Gastroesophageal sphincter (tissue), 4 donors: Measurements from ENCODE around the gene GNAI2. TPM values are rescaled to one million over a fixed set of nuclear protein-coding genes. Genes with fewer than 3 reads are reported as not detected.

Experiments
- ATAC-seq: fragments of 150-250 bp; one replicate; pipeline ENCODE4 v1.9.1; 2016; ENCODE audit warnings: mild to moderate bottlenecking, moderate library complexity
- H3K27ac ChIP-seq, 4 donors: fragments of 200-600 bp; sonication (generic) in 3 of 4; 1 replicate in 3 of 4; 2 replicates in 1 of 4; pipeline ENCODE4 v1.5.1; 2016 to 2019
- H3K27me3 ChIP-seq: fragments of 200-600 bp; sonication (generic); one replicate; pipeline ENCODE4 v1.5.1; 2019
- H3K36me3 ChIP-seq, 2 donors: fragments of 200-600 bp; sonication (generic); one replicate each; pipeline ENCODE4 v1.5.1; 2019; ENCODE audit warnings: control low read depth in 1 of 2
- H3K4me1 ChIP-seq, 3 donors: fragments of 200-600 bp; sonication (generic); 1 replicate in 2 of 3; 2 replicates in 1 of 3; pipeline ENCODE4 v1.5.1; 2016 to 2019; ENCODE audit warnings: control low read depth in 2 of 3
- H3K4me3 ChIP-seq, 2 donors: fragments of 200-600 bp; sonication (generic); one replicate each; pipeline ENCODE4 v1.5.1; 2019; ENCODE audit warnings: mild to moderate bottlenecking in 1 of 2, moderate library complexity in 1 of 2
- H3K9me3 ChIP-seq, 3 donors: fragments of 200-600 bp; sonication (generic); one replicate each; pipeline ENCODE4 v1.5.1; 2017 to 2019; ENCODE audit warnings: control low read depth in 2 of 3
- EP300 ChIP-seq: sonication (generic); formaldehyde crosslinking; IDR thresholded peaks from one replicate; pipeline ENCODE4 v1.6.1; 2017; ENCODE audit warnings: antibody characterized with exemption, mild to moderate bottlenecking
- POLR2A ChIP-seq, 2 donors: fragments of 450-650 bp; IDR thresholded peaks; one replicate each; pipeline ENCODE4 v1.6.1; 2017; ENCODE audit warnings: antibody characterized with exemption in 2 of 2, mild to moderate bottlenecking in 2 of 2, moderate library complexity in 1 of 2
- POLR2AphosphoS5 ChIP-seq: sonication (generic); formaldehyde crosslinking; IDR thresholded peaks from one replicate; pipeline ENCODE4 v1.6.1; 2017; ENCODE audit warnings: antibody characterized with exemption
- WGBS, 2 donors: methylation state at CpG; one replicate each; pipeline ENCODE4 v1.1.5; 2018; ENCODE audit warnings: low coverage in 1 of 2; 5-methylcytosine and 5-hydroxymethylcytosine counted together
- total RNA-seq, 4 donors: library from RNA; depleted of rRNA; stranded (reverse); fragments of >200 nt; gene quantifications; one replicate each; pipeline ENCODE4 v1.1.0, GENCODE V29; 2016
- TF ChIP-seq, protein P1 (sequence below), 4 experiments: fragments of 200-600 bp in 2 of 4; fragments of 450-650 bp in 2 of 4; sonication (generic) in 1 of 4; IDR thresholded peaks; one replicate each; pipeline ENCODE4 v1.5.1; 2017 to 2019; ENCODE audit warnings: antibody characterized with exemption in 4 of 4, mild to moderate bottlenecking in 2 of 4, moderate library complexity in 2 of 4

Gene GNAI2
- total RNA-seq, 4 donors from 2014 or later = 172 to 262 (median 222) TPM

DNA sequence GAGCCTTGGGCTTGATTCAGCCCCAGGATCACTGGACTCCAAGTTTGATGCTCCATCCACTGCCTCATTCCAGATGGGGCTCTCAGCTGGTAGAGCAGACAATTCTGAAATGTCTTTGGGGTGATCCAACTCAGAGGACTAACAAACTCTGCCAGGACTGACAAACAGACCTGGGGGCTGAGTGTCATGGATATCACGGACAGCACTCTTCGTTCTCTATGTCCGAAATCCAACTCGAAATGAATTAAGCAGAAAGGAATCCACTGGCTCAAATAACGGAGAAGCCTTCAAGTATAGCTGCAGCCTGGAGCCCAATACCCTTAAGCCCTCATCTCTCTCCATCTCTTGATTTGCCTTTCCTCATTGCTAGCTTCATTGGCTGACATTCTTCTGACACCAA lies 16.7 kb upstream of the GNAI2 start:
- Histone ChIP-seq H3K27ac (no peak overlapping the region), H3K27me3 (peaks cover 34% of the 10 kb centered on the region), H3K36me3 (no peaks in the 10 kb centered on the region), H3K4me1 (no peaks in the 10 kb centered on the region), H3K9me3 (no peaks in the 10 kb centered on the region), H3K4me3 (no peak overlapping the region)
- ATAC-seq = no peak
- TF ChIP-seq POLR2A (IDR thresholded peaks at IDR 0.05) (no peak), POLR2AphosphoS5 (no peak), EP300 (no peak)
- 69 to 83% methylated on average over 1 to 5 of the region's 5 CpGs for WGBS, 2 donors

GRCh38 chr3:50220109-50220508 lies 15.9 kb upstream of the GNAI2 start:
- H3K27ac ChIP-seq = no peak overlapping the region
- no peak for ATAC-seq
- H3K9me3 ChIP-seq = no peaks in the 10 kb centered on the region
- WGBS, 2 donors = 80% methylated on average over 1 of the region's 6 CpGs; no CpG with 5 or more reads in 1 of the 2 donors
- TF ChIP-seq, protein P1, sequence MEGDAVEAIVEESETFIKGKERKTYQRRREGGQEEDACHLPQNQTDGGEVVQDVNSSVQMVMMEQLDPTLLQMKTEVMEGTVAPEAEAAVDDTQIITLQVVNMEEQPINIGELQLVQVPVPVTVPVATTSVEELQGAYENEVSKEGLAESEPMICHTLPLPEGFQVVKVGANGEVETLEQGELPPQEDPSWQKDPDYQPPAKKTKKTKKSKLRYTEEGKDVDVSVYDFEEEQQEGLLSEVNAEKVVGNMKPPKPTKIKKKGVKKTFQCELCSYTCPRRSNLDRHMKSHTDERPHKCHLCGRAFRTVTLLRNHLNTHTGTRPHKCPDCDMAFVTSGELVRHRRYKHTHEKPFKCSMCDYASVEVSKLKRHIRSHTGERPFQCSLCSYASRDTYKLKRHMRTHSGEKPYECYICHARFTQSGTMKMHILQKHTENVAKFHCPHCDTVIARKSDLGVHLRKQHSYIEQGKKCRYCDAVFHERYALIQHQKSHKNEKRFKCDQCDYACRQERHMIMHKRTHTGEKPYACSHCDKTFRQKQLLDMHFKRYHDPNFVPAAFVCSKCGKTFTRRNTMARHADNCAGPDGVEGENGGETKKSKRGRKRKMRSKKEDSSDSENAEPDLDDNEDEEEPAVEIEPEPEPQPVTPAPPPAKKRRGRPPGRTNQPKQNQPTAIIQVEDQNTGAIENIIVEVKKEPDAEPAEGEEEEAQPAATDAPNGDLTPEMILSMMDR (IDR thresholded peaks at IDR 0.05) = no peak
- TF ChIP-seq POLR2AphosphoS5 (no peak), POLR2A (IDR thresholded peaks at IDR 0.05) (no peak), EP300 (no peak)
- H3K4me1 ChIP-seq = no peaks in the 10 kb centered on the region
- peaks cover 40% of the 10 kb centered on the region for H3K27me3 ChIP-seq
- no peaks in the 10 kb centered on the region for H3K36me3 ChIP-seq
- no peak overlapping the region for H3K4me3 ChIP-seq

DNA sequence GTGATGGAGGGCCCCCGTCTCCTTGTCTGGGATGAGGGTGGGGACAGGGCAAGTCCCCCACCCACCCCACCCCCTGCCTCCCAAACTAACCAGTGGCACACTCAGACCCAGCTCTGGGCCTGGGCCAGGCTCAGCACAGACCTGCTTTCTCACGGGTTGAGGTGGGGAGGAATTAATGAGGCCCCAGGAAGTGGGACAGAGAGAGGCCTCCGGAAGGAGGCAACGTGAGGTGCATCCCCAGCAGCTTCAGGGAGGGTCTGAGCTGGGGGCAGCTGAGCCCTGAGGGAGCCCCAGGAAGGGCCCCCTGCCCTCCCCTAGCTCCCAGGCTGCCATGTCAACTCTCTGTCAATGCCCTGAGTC lies 15.0 kb upstream of the GNAI2 start:
- no peak for TF ChIP-seq EP300
- no peak for TF ChIP-seq POLR2A (IDR thresholded peaks at IDR 0.05)
- TF ChIP-seq, protein P1 (IDR thresholded peaks at IDR 0.05) = no peak
- no peak for TF ChIP-seq POLR2AphosphoS5
- no CpG with 5 or more reads among the region's 4 CpGs for WGBS, 2 donors

DNA sequence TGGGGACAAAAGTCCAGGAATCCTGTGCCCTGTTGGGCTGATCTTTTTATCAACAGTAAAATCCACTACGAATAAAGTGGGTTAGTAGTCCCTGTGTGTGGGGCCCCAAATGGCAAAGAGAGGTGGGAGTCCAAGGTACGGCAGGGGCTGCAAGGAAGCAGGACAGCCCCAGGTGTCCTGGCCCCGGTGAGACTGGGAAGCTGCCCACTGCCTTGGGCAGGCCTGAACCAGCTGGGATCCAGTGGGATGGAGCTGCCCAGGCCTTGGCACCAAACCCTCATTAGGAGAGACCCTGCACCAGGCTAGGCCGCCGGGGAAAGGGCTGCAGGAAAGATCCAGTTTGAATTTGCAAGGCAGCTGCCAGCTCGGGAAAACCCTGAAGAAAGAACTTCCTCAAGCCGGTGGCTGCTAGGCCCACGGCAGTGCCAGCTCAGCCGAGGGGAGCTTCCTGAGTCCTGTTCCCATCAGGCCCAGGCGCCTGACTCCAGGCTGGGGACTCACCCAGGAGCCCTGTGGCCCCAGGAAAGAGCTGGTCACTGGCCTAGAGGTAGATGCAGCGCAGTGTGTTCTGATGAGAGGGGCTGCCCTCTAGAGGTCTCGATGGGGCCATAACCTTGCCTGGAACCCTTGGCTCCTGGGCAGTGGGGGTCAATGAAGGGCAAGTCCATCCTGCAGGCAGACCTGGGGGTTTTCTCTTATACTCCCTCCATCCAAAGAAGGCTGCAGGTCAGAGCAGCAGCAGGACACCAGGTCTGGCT lies 14.4 kb upstream of the GNAI2 start:
- Histone ChIP-seq H3K36me3 (no peaks in the 10 kb centered on the region), H3K4me3 (no peak overlapping the region), H3K4me1 (peaks cover 0 to 10% (median 4%) of the 10 kb centered on the region in 3 donors), H3K27me3 (peaks cover 40% of the 10 kb centered on the region), H3K27ac (no peak overlapping the region), H3K9me3 (no peaks in the 10 kb centered on the region)
- WGBS, 2 donors = no CpG with 5 or more reads among the region's 12 CpGs
- no peak for ATAC-seq
- TF ChIP-seq POLR2AphosphoS5 = no peak
- TF ChIP-seq EP300 = no peak
- no peak for TF ChIP-seq POLR2A (IDR thresholded peaks at IDR 0.05)
- TF ChIP-seq, protein P1 (IDR thresholded peaks at IDR 0.05) = no peak

More for the DNA sequence above, 15.0 kb upstream of the GNAI2 start:
- no peak for ATAC-seq
- peaks cover 40% of the 10 kb centered on the region for H3K27me3 ChIP-seq
- peaks cover 0 to 4% (median 0%) of the 10 kb centered on the region in 3 donors for H3K4me1 ChIP-seq
- H3K36me3 ChIP-seq = no peaks in the 10 kb centered on the region
- no peaks in the 10 kb centered on the region for H3K9me3 ChIP-seq
- H3K4me3 ChIP-seq = no peak overlapping the region
- H3K27ac ChIP-seq = no peak overlapping the region

DNA sequence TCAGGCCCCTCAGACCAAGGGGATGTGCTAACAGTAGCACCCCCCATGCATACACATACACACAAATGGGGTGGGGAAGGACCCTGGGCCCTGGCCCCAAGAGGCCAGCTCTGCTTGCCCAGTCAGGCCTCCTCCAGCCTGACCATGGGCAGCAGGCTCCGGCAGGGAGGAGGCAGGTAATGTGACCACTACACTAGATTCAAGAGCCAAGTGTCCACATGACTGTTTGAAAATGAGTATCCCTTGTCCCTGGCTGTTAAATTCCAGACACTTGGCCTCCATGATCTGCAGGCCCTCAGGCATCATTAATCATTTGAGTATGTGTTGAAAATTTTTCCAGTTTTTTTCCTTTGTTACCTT lies 13.9 kb upstream of the GNAI2 start:
- no peak for ATAC-seq
- no peaks in the 10 kb centered on the region for H3K36me3 ChIP-seq
- H3K4me1 ChIP-seq = peaks cover 0 to 15% (median 4%) of the 10 kb centered on the region in 3 donors
- TF ChIP-seq, protein P1 (IDR thresholded peaks at IDR 0.05) = no peak
- no peak for TF ChIP-seq POLR2A (IDR thresholded peaks at IDR 0.05)
- no peak for TF ChIP-seq EP300
- TF ChIP-seq POLR2AphosphoS5 = no peak
- H3K27ac ChIP-seq = no peak overlapping the region
- H3K9me3 ChIP-seq = no peaks in the 10 kb centered on the region
- no peak overlapping the region for H3K4me3 ChIP-seq
- H3K27me3 ChIP-seq = peaks cover 40% of the 10 kb centered on the region
- 71 to 86% methylated on average over 1 of the region's 1 CpG for WGBS, 2 donors
